Upper lobe of right lung (tissue), 1 donor: Measurements from ENCODE around the gene SNX6. TPM values are rescaled to one million over a fixed set of nuclear protein-coding genes. Genes with fewer than 3 reads are reported as not detected.
A peak's percentile ranks its signal among the peaks of the same experiment; 100 is the strongest.

ENCODE experiments used
- ATAC-seq: fragments of 200-7000 bp; cut with Tn5 transposase; one replicate; pipeline ENCODE4 v1.9.1; 2020; ENCODE audit warnings: mild to moderate bottlenecking, moderate library complexity
- DNase-seq: peaks from one replicate; pipeline ENCODE4 v3.0.0-alpha.2; 2020
- H3K27ac ChIP-seq: fragments of 200-600 bp; one replicate; pipeline ENCODE4 v1.8.0; 2022
- H3K27me3 ChIP-seq: fragments of 200-600 bp; one replicate; pipeline ENCODE4 v1.8.0; 2022; ENCODE audit warnings: mild to moderate bottlenecking
- H3K36me3 ChIP-seq: fragments of 200-600 bp; one replicate; pipeline ENCODE4 v1.8.0; 2022
- H3K4me1 ChIP-seq: fragments of 200-600 bp; one replicate; pipeline ENCODE4 v1.8.0; 2022
- H3K4me3 ChIP-seq: fragments of 200-600 bp; one replicate; pipeline ENCODE4 v1.8.0; 2022; ENCODE audit warnings: mild to moderate bottlenecking
- H3K9me3 ChIP-seq: fragments of 200-600 bp; one replicate; pipeline ENCODE4 v1.8.0; 2022
- intact Hi-C: fragments of 100-400 bp; cut with DNase I; formaldehyde crosslinking; loops from one replicate; pipeline ENCODE4 v1.11.0; 2022
- long read RNA-seq: library from polyadenylated mRNA; unstranded; transcript quantifications from one replicate; pipeline ENCODE4 v2.0.0, GENCODE V29; 2021
- total RNA-seq: library from RNA; stranded (reverse); fragmentation: NEBNext Ultra II Directional; extraction: Animal tissue kit (Norgen Biotek cat#: 25700); gene quantifications from one replicate; pipeline ENCODE4 v1.2.1, GENCODE V29; 2021
- TF ChIP-seq, protein P1 (sequence below): fragments of 200-600 bp; IDR thresholded peaks from one replicate; pipeline ENCODE4 v1.8.0; 2022; ENCODE audit warnings: antibody characterized with exemption
- donor health status: DM: no; HTN: yes; CAD: no; lungs with severe emphysema.

Gene SNX6
- total RNA-seq = 64.9 TPM
- long read RNA-seq, transcript SNX6-202 (13 exons, 3,398 nt) = minor isoform, 9 of 174 reads
- long read RNA-seq, transcript SNX6-201 (14 exons, 2,001 nt) = major isoform, 139 of 174 reads
- long read RNA-seq, partial matches to known transcripts = 3 of 174 reads
- long read RNA-seq, other reads (novel, unspliced or antisense) = 23 of 174 reads

DNA sequence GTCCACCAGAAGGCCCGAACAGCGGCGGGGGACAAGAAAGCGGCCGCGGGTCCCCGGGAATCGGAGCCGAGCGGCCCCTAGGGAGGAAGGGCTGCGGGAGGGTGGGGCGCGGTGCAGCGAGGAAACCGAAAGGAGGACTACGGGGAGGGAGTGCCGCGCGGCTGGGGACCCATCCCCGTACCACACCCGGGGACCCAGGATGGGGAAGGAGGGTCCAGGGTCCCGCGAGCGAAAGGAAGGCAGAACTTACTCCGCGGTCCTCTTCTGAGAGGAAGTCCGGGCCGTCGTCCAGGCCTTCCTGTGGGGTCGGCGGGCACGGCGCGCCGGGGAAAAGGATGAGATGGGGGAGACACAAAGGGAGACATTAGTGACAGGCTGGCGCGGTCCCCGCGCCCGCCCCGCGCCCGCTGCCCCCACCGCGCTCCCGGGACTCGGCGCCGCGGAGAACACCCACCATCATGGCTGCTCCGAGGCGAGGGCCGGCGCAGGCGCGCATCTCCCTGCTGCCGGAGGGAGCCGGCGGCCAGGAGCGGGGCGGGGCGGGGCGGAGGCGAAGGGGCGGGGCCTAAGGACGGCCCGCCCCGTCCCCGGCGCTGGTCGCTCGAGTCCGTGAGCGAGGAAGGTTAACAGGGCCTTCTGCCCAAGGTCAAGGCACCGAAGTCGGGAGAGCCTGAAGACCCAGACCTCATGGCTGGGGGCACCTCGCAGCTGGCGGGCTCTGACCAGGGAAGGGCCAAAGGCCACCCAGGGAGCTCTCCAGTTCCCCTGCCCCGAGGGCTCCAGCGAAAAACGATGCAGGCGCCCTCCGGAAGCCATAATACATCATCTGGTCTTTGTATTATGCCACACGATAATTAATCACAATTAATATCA lies at the start of gene SNX6:
Gene SNX6 (minus strand): TSS at position 492 of the 873 bp plus-strand sequence. CDS start 32 bp downstream, at position 460.
- peak within 1 kb of the TSS; percentile 93 for H3K27ac ChIP-seq
- no peaks in the 10 kb centered on the region for H3K27me3 ChIP-seq
- intact Hi-C loops = no loop called here
- DNase-seq (peak; percentile 92), ATAC-seq (peak; percentile 100)
- no peaks in the 10 kb centered on the region for H3K9me3 ChIP-seq
- TF ChIP-seq, protein P1, sequence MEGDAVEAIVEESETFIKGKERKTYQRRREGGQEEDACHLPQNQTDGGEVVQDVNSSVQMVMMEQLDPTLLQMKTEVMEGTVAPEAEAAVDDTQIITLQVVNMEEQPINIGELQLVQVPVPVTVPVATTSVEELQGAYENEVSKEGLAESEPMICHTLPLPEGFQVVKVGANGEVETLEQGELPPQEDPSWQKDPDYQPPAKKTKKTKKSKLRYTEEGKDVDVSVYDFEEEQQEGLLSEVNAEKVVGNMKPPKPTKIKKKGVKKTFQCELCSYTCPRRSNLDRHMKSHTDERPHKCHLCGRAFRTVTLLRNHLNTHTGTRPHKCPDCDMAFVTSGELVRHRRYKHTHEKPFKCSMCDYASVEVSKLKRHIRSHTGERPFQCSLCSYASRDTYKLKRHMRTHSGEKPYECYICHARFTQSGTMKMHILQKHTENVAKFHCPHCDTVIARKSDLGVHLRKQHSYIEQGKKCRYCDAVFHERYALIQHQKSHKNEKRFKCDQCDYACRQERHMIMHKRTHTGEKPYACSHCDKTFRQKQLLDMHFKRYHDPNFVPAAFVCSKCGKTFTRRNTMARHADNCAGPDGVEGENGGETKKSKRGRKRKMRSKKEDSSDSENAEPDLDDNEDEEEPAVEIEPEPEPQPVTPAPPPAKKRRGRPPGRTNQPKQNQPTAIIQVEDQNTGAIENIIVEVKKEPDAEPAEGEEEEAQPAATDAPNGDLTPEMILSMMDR = no peak
- H3K36me3 ChIP-seq = no peaks in the 10 kb centered on the region
- H3K4me1 ChIP-seq = peaks cover 10% of the 10 kb centered on the region
- peak within 1 kb of the TSS; percentile 97 for H3K4me3 ChIP-seq

DNA sequence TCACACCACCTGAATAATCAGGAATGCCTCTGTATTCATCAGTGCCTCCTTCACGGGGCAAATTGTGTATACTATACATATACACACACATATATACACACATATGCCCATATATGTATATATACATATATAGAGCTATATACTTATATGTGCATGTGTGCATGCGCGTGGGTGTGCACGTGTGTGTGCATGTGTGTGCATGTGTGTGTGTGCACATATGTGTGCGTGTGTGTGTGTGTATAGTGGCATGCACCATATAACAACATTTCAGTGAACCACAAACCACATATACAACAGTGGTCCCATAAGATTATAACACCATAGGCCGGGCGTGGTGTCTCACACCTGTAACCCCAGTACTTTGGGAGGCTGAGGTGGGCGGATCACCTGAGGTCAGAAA lies 48.8 kb upstream of the SNX6 start:
- intact Hi-C loops = no loop called here
- ATAC-seq (no peak), DNase-seq (no peak)

DNA sequence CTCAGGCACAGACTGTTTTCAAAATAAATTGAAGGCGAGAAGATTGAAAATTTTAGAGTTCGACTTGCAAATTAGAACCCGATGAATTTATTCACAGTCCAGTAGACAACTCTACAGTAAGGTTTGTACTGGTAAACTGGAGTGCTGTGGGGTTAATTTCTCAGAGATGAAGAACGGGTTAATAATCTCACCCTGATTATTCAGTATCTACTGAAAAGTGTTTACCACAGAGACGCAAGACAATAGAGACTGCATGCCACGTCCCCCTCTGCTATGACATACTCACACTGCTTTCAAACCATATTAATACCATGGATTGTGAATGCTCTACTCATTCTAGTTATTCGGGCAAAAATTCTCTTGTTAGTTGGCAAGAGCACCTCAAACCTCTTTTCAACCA lies 48.4 kb upstream of the SNX6 start:
- Histone ChIP-seq H3K9me3 (no peaks in the 10 kb centered on the region), H3K4me3 (no peak overlapping the region), H3K27me3 (no peaks in the 10 kb centered on the region), H3K27ac (no peak overlapping the region), H3K36me3 (no peaks in the 10 kb centered on the region), H3K4me1 (no peaks in the 10 kb centered on the region)
- TF ChIP-seq, protein P1 = no peak
- intact Hi-C loops = no loop called here
- no peak for ATAC-seq
- no peak for DNase-seq

More for the DNA sequence above, 48.8 kb upstream of the SNX6 start:
- Histone ChIP-seq H3K27me3 (no peaks in the 10 kb centered on the region), H3K4me3 (no peak overlapping the region), H3K4me1 (no peaks in the 10 kb centered on the region), H3K36me3 (no peaks in the 10 kb centered on the region), H3K9me3 (no peaks in the 10 kb centered on the region), H3K27ac (no peak overlapping the region)
- TF ChIP-seq, protein P1 = no peak

DNA sequence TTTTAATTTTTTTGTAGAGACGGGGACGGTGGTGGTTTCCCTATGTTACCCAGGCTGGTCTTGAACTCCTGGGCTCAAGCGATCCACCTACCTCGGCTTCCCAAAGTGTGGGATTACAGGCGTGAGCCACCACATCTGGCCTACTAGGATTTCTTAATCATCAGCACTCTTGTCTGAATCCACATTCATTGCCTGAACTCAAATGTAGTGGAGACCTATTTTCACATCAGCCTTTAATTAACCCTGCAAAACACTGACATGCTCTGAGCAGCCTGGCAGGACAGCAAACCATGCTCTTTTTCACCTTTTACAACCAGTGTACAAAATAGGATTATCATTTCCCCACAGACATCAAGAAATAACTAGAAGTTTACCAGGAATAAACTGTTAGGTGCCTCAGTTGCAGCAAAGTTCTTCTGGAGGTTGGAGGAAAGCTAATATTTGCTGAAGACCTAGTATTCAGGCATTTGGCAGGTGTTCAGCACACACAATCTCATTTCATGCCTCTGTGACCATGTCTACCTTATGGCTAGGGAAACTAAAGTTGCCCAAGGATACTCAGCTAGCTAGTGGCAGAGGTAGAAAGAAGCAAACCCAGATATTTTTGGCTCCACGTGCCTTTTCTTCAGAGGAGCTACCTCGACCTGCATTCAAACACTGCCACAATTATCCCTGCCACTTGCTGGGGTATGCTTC lies 46.7 kb upstream of the SNX6 start:
- Histone ChIP-seq H3K27ac (no peak overlapping the region), H3K27me3 (no peaks in the 10 kb centered on the region), H3K4me1 (no peaks in the 10 kb centered on the region), H3K9me3 (no peaks in the 10 kb centered on the region), H3K4me3 (no peak overlapping the region), H3K36me3 (no peaks in the 10 kb centered on the region)
- DNase-seq (no peak), ATAC-seq (no peak)
- TF ChIP-seq, protein P1 = no peak
- intact Hi-C loops = no loop called here

DNA sequence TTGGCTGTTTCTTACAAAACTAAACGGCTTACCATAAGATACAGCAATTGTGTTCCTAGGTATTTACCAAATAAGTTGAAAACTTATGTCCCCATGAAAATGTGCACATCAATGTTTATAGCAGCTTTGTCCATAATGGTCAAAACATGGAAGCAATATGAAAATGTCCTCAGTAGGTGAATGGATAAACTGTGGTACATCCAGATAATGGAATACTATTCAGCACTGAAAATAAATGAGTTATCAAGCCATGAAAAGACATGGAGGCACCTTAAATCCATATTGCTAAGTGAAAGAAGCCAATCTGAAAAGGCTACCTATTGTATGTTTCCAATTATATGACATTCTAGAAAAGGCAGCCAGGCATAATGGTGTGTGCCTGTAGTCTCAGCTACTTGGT lies 43.8 kb upstream of the SNX6 start:
- DNase-seq (no peak), ATAC-seq (no peak)
- Histone ChIP-seq H3K9me3 (no peaks in the 10 kb centered on the region), H3K4me3 (no peak overlapping the region), H3K27me3 (no peaks in the 10 kb centered on the region), H3K27ac (no peak overlapping the region), H3K36me3 (no peaks in the 10 kb centered on the region), H3K4me1 (no peaks in the 10 kb centered on the region)
- TF ChIP-seq, protein P1 = no peak
- intact Hi-C loops = loop anchor here (5.0 kb wide), 1 partner anchor 49 kb away; no protein-coding TSS in a partner anchor
